Measurements from ENCODE around the gene TOMM40. TPM values are rescaled to one million over a fixed set of nuclear protein-coding genes. Genes with fewer than 3 reads are reported as not detected.

The TOMM40 gene
- total RNA-seq: 10 to 100 TPM; 49.2 to 51.5 TPM

GRCh38 chr19:44891016-44891882 is at the start of gene TOMM40:
Gene TOMM40, plus strand, starts transcription at chr19:44891254. Its CDS starts 162 bp downstream, at chr19:44891416.

GRCh38 chr19:44845612-44846454 is 45.2 kb upstream of the TOMM40 start, which contains the start of gene NECTIN2:
Gene NECTIN2, plus strand, starts transcription at chr19:44846297. Its CDS starts 229 bp downstream, at chr19:44846526.

GRCh38 chr19:44905437-44906160 is 14.5 kb downstream of the TOMM40 start, which contains the start of gene APOE:
Gene APOE, plus strand, starts transcription at chr19:44905796. Its CDS starts 829 bp downstream, at chr19:44906625.

GRCh38 chr19:44914433-44915206 is 23.6 kb downstream of the TOMM40 start, which contains the start of gene APOC1:
Gene APOC1, plus strand, starts transcription at chr19:44914608. Its CDS starts 284 bp downstream, at chr19:44914892.

GRCh38 chr19:44942067-44942571 is 51.1 kb downstream of the TOMM40 start, which contains the start of gene APOC4:
Gene APOC4, plus strand, starts transcription at chr19:44942237. Its CDS starts 41 bp downstream, at chr19:44942278.

Other genes starting within 250 kb of the TOMM40 start
- 1 to 10 TPM; 2.9 TPM for gene PVR, start 247.3 kb upstream of the TOMM40 start, total RNA-seq
- gene CEACAM19, start 219.8 kb upstream of the TOMM40 start, total RNA-seq: under 1 TPM; 0.34 to 0.48 TPM
- gene CEACAM16, start 192.1 kb upstream of the TOMM40 start, total RNA-seq: not detected
- gene BCL3, start 142.5 kb upstream of the TOMM40 start, total RNA-seq: 10 to 100 TPM; 34.2 to 34.9 TPM
- not detected for gene CBLC, start 113.4 kb upstream of the TOMM40 start, total RNA-seq
- gene BCAM, start 82.2 kb upstream of the TOMM40 start, total RNA-seq: not detected
- under 1 TPM in 1 of 2 experiments, not detected in 1; 0.34 TPM for gene NECTIN2, start 45.0 kb upstream of the TOMM40 start, total RNA-seq
- under 1 TPM; 0.31 to 0.91 TPM for gene APOE, start 14.5 kb downstream of the TOMM40 start, total RNA-seq
- gene APOC1, start 23.4 kb downstream of the TOMM40 start, total RNA-seq: under 1 TPM; 0.58 to 0.81 TPM
- not detected for gene APOC4, start 51.0 kb downstream of the TOMM40 start, total RNA-seq
- not detected for gene APOC2, start 54.8 kb downstream of the TOMM40 start, total RNA-seq
- gene CLPTM1, start 64.1 kb downstream of the TOMM40 start, total RNA-seq: 10 to 100 TPM; 64.0 to 65.0 TPM
- gene RELB, start 110.2 kb downstream of the TOMM40 start, total RNA-seq: 10 to 100 TPM; 28.5 to 28.9 TPM
- gene CLASRP, start 147.8 kb downstream of the TOMM40 start, total RNA-seq: 100 to 1,000 TPM in 1 of 2 experiments, 10 to 100 TPM in 1; 94.6 to 107 TPM
- 1 to 10 TPM; 3.1 to 3.8 TPM for gene ZNF296, start 185.2 kb downstream of the TOMM40 start, total RNA-seq
- 10 to 100 TPM; 23.5 to 23.8 TPM for gene GEMIN7, start 188.0 kb downstream of the TOMM40 start, total RNA-seq
- gene PPP1R37, start 201.9 kb downstream of the TOMM40 start, total RNA-seq: 10 to 100 TPM; 21.2 to 21.6 TPM